A172 (cell line): ENCODE results near the gene CDC42SE1. TPM values are rescaled to one million over a fixed set of nuclear protein-coding genes. Genes with fewer than 3 reads are reported as not detected.

Source experiments
- DNase-seq: peaks from one replicate; pipeline ENCODE4 v3.0.0-alpha.2; 2015; ENCODE audit warnings: low spot score
- total RNA-seq: library from RNA; depleted of rRNA; stranded (reverse); fragments of >200 nt; shearing (Covaris generic); gene quantifications from 2 replicates; pipeline ENCODE4 v1.2.3, GENCODE V29; 2014

Gene CDC42SE1
- total RNA-seq, 1 experiment from 2014 or later = 149 TPM

GRCh38 chr1:151054971-151055547 lies 4.4 kb downstream of the CDC42SE1 start:
- DNase-seq = no peak

DNA sequence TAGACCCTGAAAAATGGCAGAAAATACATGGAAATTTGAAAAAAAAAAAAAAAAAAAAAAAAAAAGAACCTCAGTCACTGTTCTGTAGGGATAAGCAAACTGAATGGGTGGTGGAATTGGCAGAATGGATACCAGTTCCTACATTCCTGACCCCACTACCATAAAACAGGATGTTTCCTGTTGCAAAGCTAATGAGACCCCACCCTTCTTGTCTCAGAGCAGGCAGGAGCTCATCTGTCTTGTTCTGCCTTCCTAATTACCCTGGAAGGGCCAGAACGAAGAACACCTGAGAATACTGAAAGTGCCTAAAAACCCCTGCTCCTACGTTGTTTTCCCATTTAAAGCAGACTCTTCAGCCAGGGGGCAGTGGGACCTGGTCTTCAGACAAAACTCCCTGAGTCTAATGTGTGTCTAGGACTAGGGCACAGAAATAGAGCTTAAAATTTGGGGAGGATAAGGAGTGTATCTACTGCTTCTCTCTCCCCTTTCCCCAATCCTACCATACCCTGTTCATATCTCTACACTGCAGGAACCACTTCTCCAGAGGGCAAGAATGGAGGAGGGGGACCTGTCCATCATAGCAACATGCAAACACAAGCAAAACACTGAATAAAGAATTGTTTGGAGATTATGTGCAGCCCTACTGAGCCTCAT lies 7.9 kb downstream of the CDC42SE1 start:
- no peak for DNase-seq

DNA sequence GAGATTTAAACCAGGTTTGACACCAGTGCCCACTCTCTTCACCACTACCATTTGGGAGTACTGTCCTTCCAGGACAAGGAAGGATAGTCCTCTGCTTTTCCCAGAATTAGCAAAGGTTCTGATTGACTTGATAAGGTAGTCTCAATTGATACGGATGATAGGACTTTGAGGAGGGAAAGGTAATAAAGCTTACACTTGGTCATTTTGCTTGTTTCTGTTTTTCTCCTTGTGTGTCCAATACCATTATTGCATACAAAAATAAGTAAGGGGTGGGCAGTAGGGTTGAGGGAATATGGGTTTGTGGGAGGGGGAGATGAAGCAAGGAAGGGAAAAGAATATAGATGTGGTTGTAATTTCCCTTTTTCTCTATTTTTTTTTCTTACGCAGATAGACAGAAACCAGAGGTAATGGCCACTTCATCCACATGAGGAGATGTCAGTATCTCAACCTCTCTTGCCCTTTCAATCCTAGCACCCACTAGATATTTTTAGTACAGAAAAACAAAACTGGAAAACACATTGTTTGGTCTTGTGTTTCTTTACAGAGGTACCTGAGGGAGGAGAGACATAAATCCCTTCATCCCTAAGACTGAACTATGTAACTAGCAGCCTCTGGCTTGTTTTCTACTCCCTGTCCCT lies 9.3 kb downstream of the CDC42SE1 start:
- no peak for DNase-seq

GRCh38 chr1:151049458-151049857 lies 10.0 kb downstream of the CDC42SE1 start:
- DNase-seq = no peak

DNA sequence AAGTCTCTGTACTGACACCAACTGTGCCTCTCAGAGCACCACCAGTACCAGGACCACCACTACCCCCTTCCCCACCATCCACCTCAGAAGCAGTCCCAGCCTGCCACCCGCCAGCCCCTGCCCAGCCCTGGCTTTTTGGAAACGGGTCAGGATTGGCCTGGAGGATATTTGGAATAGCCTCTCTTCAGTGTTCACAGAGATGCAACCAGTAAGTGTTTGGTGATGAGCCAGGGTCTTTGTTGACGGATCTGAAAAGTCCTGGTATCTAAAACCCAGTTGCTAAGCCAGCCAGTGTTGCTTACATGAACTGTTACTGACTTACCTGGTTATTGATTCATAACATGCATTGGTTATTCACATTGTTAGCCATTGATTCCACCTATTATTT lies 10.8 kb downstream of the CDC42SE1 start:
- DNase-seq = peak; percentile 35

GRCh38 chr1:151047925-151048644 lies 11.3 kb downstream of the CDC42SE1 start:
- DNase-seq = peak; percentile 78

DNA sequence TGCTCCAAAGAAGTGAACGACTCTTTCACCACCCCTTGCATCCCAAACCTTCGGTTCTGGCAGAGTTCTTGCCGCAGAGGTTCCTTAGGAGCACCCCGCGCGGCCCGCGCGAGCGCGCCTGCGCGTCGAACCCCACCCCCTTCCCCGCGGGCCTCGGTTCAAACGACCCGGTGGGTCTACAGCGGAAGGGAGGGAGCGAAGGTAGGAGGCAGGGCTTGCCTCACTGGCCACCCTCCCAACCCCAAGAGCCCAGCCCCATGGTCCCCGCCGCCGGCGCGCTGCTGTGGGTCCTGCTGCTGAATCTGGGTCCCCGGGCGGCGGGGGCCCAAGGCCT lies 11.9 kb downstream of the CDC42SE1 start, which contains the start of gene C1orf56:
Gene C1orf56, plus strand, starts transcription at position 161 of the 334 bp plus-strand sequence. Its CDS starts 97 bp downstream, at position 258.
- peak; percentile 61 for DNase-seq

DNA sequence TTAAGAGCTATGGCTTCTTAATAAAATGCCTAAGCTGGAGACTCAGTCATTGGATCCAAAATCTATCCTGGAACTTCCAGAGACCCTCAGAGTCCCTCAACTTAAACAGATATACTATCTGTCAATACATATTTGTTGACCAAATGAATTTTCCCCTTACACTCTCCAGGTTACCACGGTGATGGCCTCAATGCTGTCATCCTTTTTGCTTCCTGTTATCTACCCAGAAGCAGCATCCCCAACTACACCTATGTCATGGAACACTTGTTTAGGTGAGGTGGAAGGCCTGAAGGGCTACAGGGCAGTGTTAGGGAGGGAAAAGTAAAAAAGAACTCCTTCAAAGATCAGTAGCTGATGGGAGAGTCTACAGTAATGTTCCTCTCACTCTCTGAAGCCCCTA lies 16.3 kb downstream of the CDC42SE1 start:
- DNase-seq = no peak

DNA sequence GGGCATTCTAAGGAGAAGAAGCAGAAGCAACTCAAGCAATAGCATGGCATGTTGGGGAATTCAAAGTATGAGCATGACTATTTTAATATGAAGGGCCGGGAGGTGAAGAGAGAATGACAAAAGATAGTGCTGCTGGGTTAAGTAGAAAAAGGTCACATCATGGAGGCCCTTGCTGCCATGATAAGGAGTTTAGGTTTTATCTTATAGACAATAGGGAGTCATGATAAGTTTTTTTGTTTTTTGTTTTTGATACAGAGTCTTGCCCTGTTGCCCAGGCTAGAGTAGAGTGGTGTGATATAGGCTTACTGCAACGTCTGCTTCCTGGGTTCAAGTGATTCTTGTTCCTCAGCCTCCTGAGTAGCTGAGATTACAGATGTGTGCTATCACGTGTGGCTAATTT lies 19.9 kb downstream of the CDC42SE1 start:
- no peak for DNase-seq

DNA sequence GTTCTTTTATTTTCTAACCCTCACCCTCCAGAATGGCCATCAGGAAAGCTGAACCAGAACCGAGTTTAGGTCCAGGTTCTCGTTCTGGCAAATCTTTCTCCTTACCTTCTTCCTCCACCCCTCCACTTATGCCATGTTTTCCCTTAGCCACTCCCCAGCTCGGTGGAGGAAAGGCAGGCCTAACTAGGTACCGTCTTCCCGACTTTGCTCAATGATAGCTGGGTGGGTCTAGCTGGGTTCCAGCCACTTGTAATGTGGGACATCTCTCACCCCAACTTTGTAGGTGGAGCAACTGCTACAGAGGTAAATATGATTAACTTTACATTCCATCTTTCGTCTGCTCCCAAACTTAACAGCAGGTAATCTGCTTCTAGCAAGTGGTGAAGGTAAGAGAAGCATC lies 22.4 kb downstream of the CDC42SE1 start:
- no peak for DNase-seq

DNA sequence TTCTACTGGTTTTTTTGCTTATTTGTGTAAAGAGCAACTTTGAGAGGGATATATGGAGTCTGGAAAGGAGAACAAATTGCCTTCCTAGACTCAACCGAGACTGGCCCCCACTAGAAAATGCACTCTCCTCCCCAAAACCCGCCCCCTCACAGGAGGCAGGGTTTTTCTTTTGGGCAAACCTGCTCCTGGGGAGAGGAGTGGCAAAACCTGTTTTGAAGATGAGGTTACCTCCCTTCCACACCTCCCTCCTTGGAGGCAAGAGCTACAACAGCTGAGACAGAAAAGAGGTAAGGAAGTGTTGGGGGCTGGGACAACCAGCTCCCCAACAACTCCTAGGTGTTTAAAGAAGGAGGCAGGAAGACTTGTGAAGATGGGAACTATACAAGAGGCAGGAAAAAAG lies 23.1 kb downstream of the CDC42SE1 start, which contains the start of gene BNIPL:
Gene BNIPL, plus strand, starts transcription at position 231 of the 400 bp plus-strand sequence. Its CDS starts 140 bp downstream, at position 371.
- no peak for DNase-seq

- DNase-seq = no peak
These were observed 24.3 kb downstream of the CDC42SE1 start for GRCh38 chr1:151035167-151035566.

DNA sequence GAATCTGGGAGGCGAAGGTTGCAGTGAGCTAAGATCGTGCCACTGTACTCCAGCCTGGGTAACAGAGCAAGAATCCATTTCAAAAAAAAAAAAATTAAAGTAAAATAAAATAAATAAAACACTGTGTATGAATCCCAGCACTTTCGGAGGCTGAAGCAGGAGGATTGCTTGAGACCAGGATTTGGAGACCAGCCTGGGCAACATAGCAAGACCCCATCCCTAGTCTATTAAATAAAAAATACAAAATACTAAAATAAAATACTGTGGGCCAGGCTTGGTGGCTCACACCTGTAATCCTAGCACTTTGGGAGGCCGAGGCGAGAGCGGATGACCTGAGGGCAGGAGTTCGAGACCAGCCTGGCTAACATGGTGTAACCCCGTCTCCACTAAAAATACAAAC lies 27.3 kb downstream of the CDC42SE1 start:
- no peak for DNase-seq

DNA sequence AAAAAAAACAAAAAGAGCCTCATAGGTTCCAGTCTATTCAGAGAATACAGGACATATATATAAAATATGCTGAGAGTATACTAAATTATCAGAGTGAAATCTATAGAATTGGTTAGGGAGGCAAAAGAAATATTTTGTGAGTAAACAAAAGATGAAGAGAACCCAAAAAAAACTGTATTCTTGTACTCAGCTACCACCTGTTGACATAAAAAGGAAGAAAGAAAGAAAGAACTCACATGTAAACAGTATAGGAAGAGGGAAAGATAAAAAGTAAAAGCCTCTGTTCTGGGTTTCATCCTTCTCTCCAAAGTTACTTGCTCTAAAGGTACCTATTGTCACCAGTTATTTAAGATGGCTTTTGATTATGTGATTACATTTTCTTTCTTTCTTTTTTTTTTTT lies 33.0 kb downstream of the CDC42SE1 start:
- no peak for DNase-seq

- peak; percentile 73 for DNase-seq
These were observed 34.8 kb downstream of the CDC42SE1 start for GRCh38 chr1:151024540-151025146.

DNA sequence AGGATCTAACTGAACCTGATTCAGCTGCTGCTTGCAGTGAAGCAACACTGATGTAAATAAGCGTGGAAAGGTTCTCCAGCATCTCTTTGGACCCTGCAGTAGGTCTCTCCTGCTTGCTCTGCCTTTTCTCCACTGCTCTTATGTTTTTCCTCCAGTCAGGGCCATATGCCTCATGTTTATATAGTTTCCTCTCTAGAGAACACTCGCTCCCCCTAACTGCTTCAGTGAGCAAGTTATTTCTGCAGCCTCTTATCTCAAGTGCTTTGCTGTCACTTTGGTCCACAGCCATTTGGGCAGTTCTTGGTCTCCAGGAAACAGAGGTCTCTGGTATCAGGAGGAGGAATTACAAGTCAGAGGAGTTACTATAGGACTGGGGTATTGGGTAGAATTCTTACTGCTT lies 45.9 kb downstream of the CDC42SE1 start:
- peak; percentile 39 for DNase-seq

GRCh38 chr1:151012684-151013471 lies 46.5 kb downstream of the CDC42SE1 start:
- DNase-seq = no peak

DNA sequence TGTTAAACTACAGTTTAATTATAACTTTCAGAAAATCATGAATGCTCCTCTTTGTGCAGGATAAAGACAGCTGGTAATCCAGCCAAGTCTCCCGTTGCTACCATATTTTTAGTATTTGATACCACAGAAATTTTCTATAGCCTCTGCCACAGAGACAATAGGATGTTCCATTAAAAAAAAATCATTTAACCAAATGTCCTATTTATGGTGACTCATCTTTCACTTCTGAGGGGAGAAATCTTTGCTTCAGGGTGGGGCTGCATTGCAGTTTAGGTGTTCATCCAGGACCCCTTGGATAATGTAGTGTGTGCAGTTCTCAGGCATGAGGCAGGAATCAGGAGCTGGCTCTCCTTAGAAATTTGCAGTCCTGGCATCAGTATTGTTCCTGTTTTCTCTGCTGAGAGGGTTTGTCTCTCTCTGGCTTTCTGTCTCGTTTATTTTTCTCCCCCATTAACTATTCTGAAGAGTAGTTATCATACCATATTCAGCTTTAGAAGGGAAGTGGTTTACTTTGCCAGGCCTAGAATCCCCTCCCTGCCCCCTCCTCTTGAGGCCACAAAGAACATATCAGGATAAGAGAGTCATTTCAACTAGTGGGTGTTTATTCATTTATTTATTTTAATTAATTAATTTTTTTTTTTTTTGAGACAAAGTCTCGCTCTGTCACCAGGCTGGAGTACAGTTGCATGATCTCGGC lies 48.1 kb downstream of the CDC42SE1 start:
- DNase-seq = no peak

- DNase-seq = no peak
These were observed 49.1 kb downstream of the CDC42SE1 start for GRCh38 chr1:151010346-151010726.

GRCh38 chr1:151009674-151010345 lies 49.6 kb downstream of the CDC42SE1 start:
- DNase-seq = no peak
